H1 (cell line): ENCODE data around the gene PRELID1. TPM values are rescaled to one million over a fixed set of nuclear protein-coding genes. Genes with fewer than 3 reads are reported as not detected.

ENCODE experiments used
- CTCF ChIA-PET: fragments of 300-600 bp; sonication (Branson Sonifier 250); formaldehyde crosslinking; loops from one replicate; lab custom pipeline; 2021; ENCODE audit not compliant: partially characterized antibody; lab: Charles Lee
- POLR2A ChIA-PET: fragments of 300-600 bp; sonication (Branson Sonifier 250); formaldehyde crosslinking; loops from one replicate; lab custom pipeline; 2021; ENCODE audit warnings: inconsistent platforms; ENCODE audit not compliant: partially characterized antibody; lab: Charles Lee
- DNase-seq, 2 experiments: peaks; one replicate each; pipeline versions ENCODE4 v3.0.0 to v3.0.0-alpha.2; 2010 to 2022; ENCODE audit warnings: low spot score in 2 of 2, low read depth in 1 of 2, mixed read lengths in 1 of 2
- FAIRE-seq: peaks from 2 replicates; lab custom pipeline; 2011; peaks lifted over from hg19 to GRCh38; lab: Jason Lieb, UNC
- H2AFZ ChIP-seq: 2 replicates; pipeline ENCODE4 v1.8.1; 2012; ENCODE audit warnings: low read length, inconsistent platforms
- H2AK5ac ChIP-seq: 2 replicates; pipeline ENCODE4 v1.6.1; 2013; ENCODE audit warnings: low read depth, low read length
- H2BK120ac ChIP-seq: replicated peaks from 2 replicates; pipeline ENCODE3; 2013; ENCODE audit warnings: low read depth, low read length, inconsistent platforms
- H2BK12ac ChIP-seq: 2 replicates; pipeline ENCODE4 v1.6.1; 2013; ENCODE audit warnings: low read depth, low read length
- H2BK15ac ChIP-seq: 2 replicates; pipeline ENCODE4 v1.6.1; 2013; ENCODE audit warnings: low read length
- H2BK20ac ChIP-seq: 2 replicates; pipeline ENCODE4 v1.6.1; 2013; ENCODE audit warnings: low read length
- H2BK5ac ChIP-seq: 2 replicates; pipeline ENCODE4 v1.6.1; 2013; ENCODE audit warnings: low read depth, low read length
- H3K14ac ChIP-seq: 2 replicates; pipeline ENCODE4 v1.6.1; 2013; ENCODE audit warnings: inconsistent platforms; ENCODE audit not compliant: insufficient read length
- H3K18ac ChIP-seq: 2 replicates; pipeline ENCODE4 v1.6.1; 2013; ENCODE audit warnings: low read length; ENCODE audit errors: extremely low read depth
- H3K23ac ChIP-seq: 2 replicates; pipeline ENCODE4 v1.6.1; 2013; ENCODE audit warnings: inconsistent platforms; ENCODE audit not compliant: insufficient read length
- H3K23me2 ChIP-seq: 2 replicates; pipeline ENCODE4 v1.6.1; 2013; ENCODE audit warnings: low read depth, low read length
- H3K27ac ChIP-seq: 2 replicates; pipeline ENCODE4 v1.6.1; 2011; ENCODE audit warnings: low read depth, low read length, inconsistent platforms
- H3K27me3 ChIP-seq, 4 experiments: replicated peaks in 1 of 4; 1 replicate in 1 of 4; 2 replicates in 3 of 4; pipeline versions ENCODE4 v1.6.1 to v1.8.1; 2011 to 2013; ENCODE audit warnings: low read length in 3 of 4, mild to moderate bottlenecking in 3 of 4, inconsistent platforms in 2 of 4, mixed read lengths in 2 of 4, moderate library complexity in 1 of 4; ENCODE audit not compliant: control insufficient read depth in 3 of 4, insufficient read depth in 3 of 4; ENCODE audit errors: extremely low read depth in 1 of 4
- H3K36me3 ChIP-seq, 4 experiments: 2 replicates each; pipeline versions ENCODE4 v1.6.1 to v1.8.1; 2011 to 2013; ENCODE audit warnings: mild to moderate bottlenecking in 4 of 4, low read length in 3 of 4, moderate library complexity in 2 of 4, control low read depth in 1 of 4, inconsistent platforms in 1 of 4; ENCODE audit not compliant: insufficient read depth in 4 of 4, control insufficient read depth in 2 of 4
- H3K4ac ChIP-seq: replicated peaks from 2 replicates; pipeline ENCODE3; 2013; ENCODE audit warnings: low read length, low read depth, mixed read lengths, inconsistent platforms; ENCODE audit not compliant: insufficient read length
- H3K4me1 ChIP-seq, 4 experiments: replicated peaks in 1 of 4; 1 replicate in 1 of 4; 2 replicates in 3 of 4; pipeline versions ENCODE4 v1.6.1 to v1.8.1; 2011 to 2013; ENCODE audit warnings: low read length in 3 of 4, inconsistent platforms in 2 of 4, mixed read lengths in 1 of 4; ENCODE audit not compliant: insufficient read depth in 4 of 4, control insufficient read depth in 3 of 4
- H3K4me2 ChIP-seq, 2 experiments: 2 replicates each; pipeline versions ENCODE4 v1.6.1 to v1.8.1; 2011 to 2013; ENCODE audit warnings: low read depth in 2 of 2, low read length in 2 of 2, control low read depth in 1 of 2, inconsistent platforms in 1 of 2, mild to moderate bottlenecking in 1 of 2; ENCODE audit not compliant: insufficient read depth in 1 of 2
- H3K4me3 ChIP-seq, 4 experiments: fragments of 200-600, 300-600 bp in 1 of 4; sonication (generic), shearing (Covaris generic), sonication (Bioruptor Twin) in 1 of 4; 2 replicates each; pipeline versions ENCODE4 v1.5.1 to v1.8.1; 2011 to 2016; ENCODE audit warnings: low read length in 4 of 4, low read depth in 3 of 4, control low read depth in 2 of 4, inconsistent platforms in 2 of 4, mild to moderate bottlenecking in 2 of 4, mixed read lengths in 1 of 4, moderate library complexity in 1 of 4; ENCODE audit not compliant: insufficient read depth in 2 of 4; ENCODE audit errors: extremely low read depth in 1 of 4
- H3K56ac ChIP-seq: replicated peaks from 2 replicates; pipeline ENCODE3; 2013; ENCODE audit warnings: low read depth, mild to moderate bottlenecking, mixed read lengths, low read length, inconsistent platforms; ENCODE audit not compliant: insufficient read length
- H3K79me1 ChIP-seq: 2 replicates; pipeline ENCODE4 v1.6.1; 2013; ENCODE audit warnings: low read depth, low read length, control low read depth
- H3K79me2 ChIP-seq, 2 experiments: 2 replicates each; pipeline versions ENCODE4 v1.6.1 to v1.8.1; 2012 to 2013; ENCODE audit warnings: low read length in 2 of 2, mild to moderate bottlenecking in 2 of 2, inconsistent platforms in 1 of 2; ENCODE audit not compliant: insufficient read depth in 2 of 2, control insufficient read depth in 1 of 2
- H3K9ac ChIP-seq, 4 experiments: replicated peaks in 1 of 4; 1 replicate in 1 of 4; 2 replicates in 3 of 4; pipeline versions ENCODE4 v1.6.1 to v1.8.1; 2011 to 2013; ENCODE audit warnings: low read depth in 3 of 4, low read length in 3 of 4, control low read depth in 2 of 4, mild to moderate bottlenecking in 2 of 4, moderate library complexity in 2 of 4, inconsistent platforms in 1 of 4; ENCODE audit errors: extremely low read depth in 1 of 4
- H3K9me3 ChIP-seq, 2 experiments: 2 replicates each; pipeline versions ENCODE4 v1.6.1 to v1.8.1; 2012 to 2013; ENCODE audit warnings: mild to moderate bottlenecking in 2 of 2, moderate library complexity in 2 of 2, control low read depth in 1 of 2, inconsistent platforms in 1 of 2, low read depth in 1 of 2, low read length in 1 of 2, mixed read lengths in 1 of 2; ENCODE audit not compliant: insufficient read depth in 2 of 2
- H4K20me1 ChIP-seq, 2 experiments: replicated peaks in 1 of 2; 2 replicates each; pipeline versions ENCODE3 to v1.8.1; 2011 to 2013; ENCODE audit warnings: inconsistent platforms in 2 of 2, low read length in 2 of 2, mild to moderate bottlenecking in 1 of 2; ENCODE audit not compliant: insufficient read depth in 2 of 2, control insufficient read depth in 1 of 2
- H4K5ac ChIP-seq: 2 replicates; pipeline ENCODE4 v1.6.1; 2013; ENCODE audit warnings: low read length, low read depth, mixed read lengths, inconsistent platforms; ENCODE audit not compliant: insufficient read length
- H4K8ac ChIP-seq: 2 replicates; pipeline ENCODE4 v1.8.0; 2013; ENCODE audit warnings: mild to moderate bottlenecking, moderate library complexity, low read length, inconsistent platforms; ENCODE audit not compliant: insufficient read depth; ENCODE audit errors: extremely low read depth
- H4K91ac ChIP-seq: replicated peaks from 2 replicates; pipeline ENCODE3; 2013; ENCODE audit warnings: low read length, mixed read lengths, inconsistent platforms; ENCODE audit not compliant: insufficient read length
- CTBP2 ChIP-seq: IDR thresholded peaks from 2 replicates; pipeline ENCODE4 v1.7.0; 2011; ENCODE audit warnings: borderline replicate concordance, mild to moderate bottlenecking, moderate library complexity, mixed read lengths, low read length; ENCODE audit not compliant: insufficient read depth, insufficient read length
- GTF2F1 ChIP-seq: IDR thresholded peaks from 2 replicates; pipeline ENCODE4 v1.6.1; 2012; ENCODE audit warnings: low read depth, low read length, improper control_type of control experiment, borderline replicate concordance
- WGBS, 2 experiments: shearing (Covaris generic) in 1 of 2; methylation state at CpG; one replicate each; pipeline versions ENCODE4 v1.1.6 to v1.1.7; 2013 to 2015; ENCODE audit warnings: low lambda C conversion rate in 2 of 2, mixed read lengths in 2 of 2, inconsistent platforms in 1 of 2, low coverage in 1 of 2, missing lambda C conversion rate in 1 of 2; ENCODE audit not compliant: insufficient replicate concordance in 2 of 2, insufficient coverage in 1 of 2, insufficient read length in 1 of 2; ENCODE audit errors: extremely low coverage in 1 of 2, missing lambda C conversion rate in 1 of 2; 5-methylcytosine and 5-hydroxymethylcytosine counted together
- polyA plus RNA-seq, 7 experiments: library from polyadenylated mRNA; depleted of rRNA in 3 of 7; stranded (reverse) in 5 of 7; unstranded in 2 of 7; fragments of >200 nt in 5 of 7; fragments of 200-250 nt in 2 of 7; gene quantifications; 1 replicate in 5 of 7; 2 replicates in 1 of 7; 4 replicates in 1 of 7; pipeline versions ENCODE4 v1.2.1 to v1.2.3, GENCODE V29; 2011 to 2013; ENCODE audit warnings: missing spikeins in 2 of 7, mixed read lengths in 2 of 7
- total RNA-seq: library from RNA; stranded (reverse); fragmentation: NEBNext Ultra II Directional; extraction: Animal tissue kit (Norgen Biotek cat#: 25700); gene quantifications from 2 replicates; pipeline ENCODE4 v1.2.1, GENCODE V29; 2021

PRELID1 gene
- total and polyA plus RNA-seq, 2 of the 8 experiments (the other 6 are each of a cell fraction or from before 2014, with no cell fraction given) = 272 to 428 TPM

- Histone ChIP-seq H2BK120ac (no peak overlapping the region), H3K23me2 (peaks cover 8% of the 10 kb centered on the region), H4K8ac (peak overlapping the region; percentile 83; the same call in 1 of the 2 replicates), H2BK12ac (no peak overlapping the region; the same call in 1 of the 2 replicates), H3K56ac (peak overlapping the region; percentile 5), H4K91ac (peak overlapping the region; percentile 58), H3K4me1 (peaks cover 0 to 13% (median 4%) of the 10 kb centered on the region in 4 experiments; a peak in 3 of 7 replicates), H2BK15ac (no peak overlapping the region; the same call in 1 of the 2 replicates), H3K4me3 (peak overlapping the region; percentile 80 to 100 (median 94)), H3K4me2 (peak overlapping the region; percentile 90 to 94), H4K5ac (no peak overlapping the region), H3K18ac (no peak overlapping the region), H3K14ac (no peak overlapping the region), H2AK5ac (no peak overlapping the region; the same call in 1 of the 2 replicates), H3K27me3 (0 out of 7 replicates have a peak, but pooled peaks cover 0 to 3% (median 0%) of the 10 kb centered on the region in 4 experiments), H3K79me1 (peaks cover 18% of the 10 kb centered on the region), H2AFZ (peak overlapping the region; percentile 97), H3K36me3 (peaks cover 0 to 7% (median 4%) of the 10 kb centered on the region in 4 experiments; a peak in 4 of 8 replicates), H3K9me3 (no peaks in the 10 kb centered on the region), H2BK20ac (no peak overlapping the region), H4K20me1 (peaks cover 5% of the 10 kb centered on the region in 2 experiments), H3K23ac (no peak overlapping the region), H3K4ac (peak overlapping the region; percentile 36), H3K79me2 (peaks cover 15 to 52% of the 10 kb centered on the region in 2 experiments), H3K27ac (peak overlapping the region; percentile 94; the same call in 1 of the 2 replicates), H3K9ac (peak overlapping the region in 3 of 4 experiments; percentile 94; a peak in 6 of 7 replicates), H2BK5ac (peak overlapping the region; percentile 82; the same call in 1 of the 2 replicates)
- no peak for TF ChIP-seq GTF2F1
- TF ChIP-seq CTBP2 = no peak
- CTCF ChIA-PET = interaction anchor here (0.5 to 11.2 kb wide), 17 partner anchors 10 to 102 kb away, joined by 3 to 142 read pairs (median 6); no protein-coding TSS in a partner anchor
- DNase-seq (no peak), FAIRE-seq (no peak)
- POLR2A ChIA-PET = interaction anchor here (0.8 to 8.1 kb wide), 16 partner anchors 9 to 146 kb away, joined by 3 to 66 read pairs (median 7); partner anchors contain the start of genes GRK6 and PDLIM7
- 25% methylated on average over 19 of the region's 19 CpGs; no CpG with 5 or more reads in 1 of the 2 experiments for WGBS, 2 experiments
Observed at GRCh38 chr5:177350776-177351391, 47.3 kb downstream of the PRELID1 start.
